Spleen (tissue), 7 donors: ENCODE measurements around the gene TSHZ2.

Source experiments
- CTCF ChIP-seq, 11 experiments: fragments of 200-600 bp in 7 of 11; fragments of 450-650 bp in 4 of 11; sonication (generic) in 4 of 11; IDR thresholded peaks in 8 of 11; conservative IDR thresholded peaks in 3 of 11; 1 replicate in 7 of 11; 2 replicates in 4 of 11; pipeline versions ENCODE4 v1.4.0 to v1.8.0; 2016 to 2021; ENCODE audit warnings: antibody characterized with exemption in 11 of 11, inconsistent platforms in 4 of 11, mild to moderate bottlenecking in 1 of 11
- POLR2AphosphoS5 ChIP-seq, 3 donors: sonication (generic); formaldehyde crosslinking; IDR thresholded peaks; one replicate each; pipeline ENCODE4 v1.5.1; 2017; ENCODE audit warnings: antibody characterized with exemption in 3 of 3
- donor health status: DM: no; HTN: no; CAD: no; lungs with moderate emphysema.
- donor health status: DM: no; HTN: no; CAD: no.
- donor health status: DM: no; HTN: no; CAD: no.

GRCh38 chr20:53260591-53260990, 288.4 kb downstream of the TSHZ2 start:
- TF ChIP-seq CTCF (IDR thresholded peaks at IDR 0.05 in 8 of 11, conservative IDR thresholded peaks at IDR 0.05 in 3 of 11) (no peak), POLR2AphosphoS5 (IDR thresholded peaks at IDR 0.05) (no peak)
